Fibroblast of mammary gland (primary cell): ENCODE data around the gene TIGD2.
"Not testable (repeated sequence)": the region's sequence is repeated elsewhere in the genome, so short reads cannot be mapped to it uniquely, and the experiment has no call there.

Experiments
- DNase-seq: peaks from one replicate; pipeline ENCODE4 v3.0.0-alpha.2; 2010; ENCODE audit warnings: low read depth
- H3K4me3 ChIP-seq: 2 replicates; pipeline ENCODE4 v1.5.1; 2011; ENCODE audit warnings: low read depth, mild to moderate bottlenecking, low read length, moderate library complexity; ENCODE audit not compliant: control insufficient read depth
- TF ChIP-seq, protein P1 (sequence below): conservative IDR thresholded peaks from 2 replicates; pipeline ENCODE4 v1.5.1; 2011; ENCODE audit warnings: low read depth, low read length, inconsistent platforms; ENCODE audit not compliant: control insufficient read depth, insufficient read depth

Gene TIGD2

GRCh38 chr4:89142691-89143669 is 31.6 kb downstream of the TIGD2 start:
- no peak overlapping the region for H3K4me3 ChIP-seq
- no peak for DNase-seq
- TF ChIP-seq, protein P1, sequence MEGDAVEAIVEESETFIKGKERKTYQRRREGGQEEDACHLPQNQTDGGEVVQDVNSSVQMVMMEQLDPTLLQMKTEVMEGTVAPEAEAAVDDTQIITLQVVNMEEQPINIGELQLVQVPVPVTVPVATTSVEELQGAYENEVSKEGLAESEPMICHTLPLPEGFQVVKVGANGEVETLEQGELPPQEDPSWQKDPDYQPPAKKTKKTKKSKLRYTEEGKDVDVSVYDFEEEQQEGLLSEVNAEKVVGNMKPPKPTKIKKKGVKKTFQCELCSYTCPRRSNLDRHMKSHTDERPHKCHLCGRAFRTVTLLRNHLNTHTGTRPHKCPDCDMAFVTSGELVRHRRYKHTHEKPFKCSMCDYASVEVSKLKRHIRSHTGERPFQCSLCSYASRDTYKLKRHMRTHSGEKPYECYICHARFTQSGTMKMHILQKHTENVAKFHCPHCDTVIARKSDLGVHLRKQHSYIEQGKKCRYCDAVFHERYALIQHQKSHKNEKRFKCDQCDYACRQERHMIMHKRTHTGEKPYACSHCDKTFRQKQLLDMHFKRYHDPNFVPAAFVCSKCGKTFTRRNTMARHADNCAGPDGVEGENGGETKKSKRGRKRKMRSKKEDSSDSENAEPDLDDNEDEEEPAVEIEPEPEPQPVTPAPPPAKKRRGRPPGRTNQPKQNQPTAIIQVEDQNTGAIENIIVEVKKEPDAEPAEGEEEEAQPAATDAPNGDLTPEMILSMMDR: no peak

GRCh38 chr4:89144652-89145051 is 33.3 kb downstream of the TIGD2 start:
- not testable (repeated sequence) for H3K4me3 ChIP-seq, DNase-seq

GRCh38 chr4:89146196-89146595 is 34.9 kb downstream of the TIGD2 start:
- TF ChIP-seq, protein P1: no peak
- DNase-seq: no peak
- H3K4me3 ChIP-seq: no peak overlapping the region

DNA sequence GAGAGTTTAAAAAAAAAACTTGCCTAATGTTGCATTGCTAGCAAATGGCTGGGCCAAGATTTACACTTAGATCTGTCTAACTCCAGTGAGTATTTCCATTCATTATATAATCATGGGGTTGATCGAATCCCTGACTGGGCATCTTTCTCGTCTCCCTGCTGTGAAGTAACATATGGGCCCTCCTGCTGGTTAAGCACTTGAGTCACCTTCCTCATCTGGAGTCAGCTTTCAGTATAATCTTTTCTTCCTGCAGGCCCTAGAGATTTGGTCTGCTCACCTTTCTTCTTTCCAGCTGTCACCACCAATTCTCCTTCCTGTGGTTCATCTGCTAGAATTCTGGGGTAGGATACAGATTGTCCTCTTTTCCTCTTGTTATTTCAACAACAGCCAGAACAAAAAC is 41.6 kb downstream of the TIGD2 start:
- DNase-seq: no peak
- no peak overlapping the region for H3K4me3 ChIP-seq

DNA sequence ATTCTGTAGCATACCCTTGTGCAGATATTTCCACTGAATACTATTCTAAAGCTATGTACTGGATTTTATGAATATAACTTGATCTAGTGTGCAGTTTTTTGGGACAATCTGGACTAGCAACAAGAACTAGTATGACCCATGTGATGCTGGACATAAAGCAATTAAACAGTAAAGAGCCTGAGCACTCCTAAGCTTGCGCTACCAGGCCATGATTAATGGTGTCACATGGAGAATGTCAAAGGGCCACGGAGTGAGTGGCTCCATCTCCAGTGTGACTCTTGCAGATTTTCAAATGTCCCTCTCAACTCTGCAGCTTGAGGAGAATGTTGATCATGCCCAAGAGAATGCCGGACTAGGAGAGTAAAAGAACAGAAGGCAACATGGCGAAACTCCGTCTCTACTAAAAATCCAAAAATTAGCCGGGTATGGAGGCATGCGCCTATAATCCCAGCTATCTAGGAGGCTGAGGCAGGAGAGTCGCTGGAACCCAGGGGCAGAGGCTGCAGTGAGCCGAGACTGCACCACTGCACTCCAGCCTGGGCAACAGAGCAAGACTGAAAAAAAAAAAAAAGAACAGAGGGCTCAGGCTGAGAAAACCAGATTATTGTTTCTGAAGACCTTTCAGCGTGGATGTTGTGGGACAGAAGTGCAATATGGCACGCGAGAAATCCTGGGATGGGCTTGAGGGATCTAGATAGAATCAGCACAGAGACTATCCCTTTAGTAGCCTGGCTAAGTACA is 45.0 kb downstream of the TIGD2 start:
- TF ChIP-seq, protein P1: no peak
- no peak for DNase-seq
- H3K4me3 ChIP-seq: no peak overlapping the region

More for the DNA sequence above, 41.6 kb downstream of the TIGD2 start:
- TF ChIP-seq, protein P1: no peak

GRCh38 chr4:89157488-89158024 is 46.2 kb downstream of the TIGD2 start:
- no peak for DNase-seq
- no peak overlapping the region for H3K4me3 ChIP-seq
- TF ChIP-seq, protein P1: no peak

DNA sequence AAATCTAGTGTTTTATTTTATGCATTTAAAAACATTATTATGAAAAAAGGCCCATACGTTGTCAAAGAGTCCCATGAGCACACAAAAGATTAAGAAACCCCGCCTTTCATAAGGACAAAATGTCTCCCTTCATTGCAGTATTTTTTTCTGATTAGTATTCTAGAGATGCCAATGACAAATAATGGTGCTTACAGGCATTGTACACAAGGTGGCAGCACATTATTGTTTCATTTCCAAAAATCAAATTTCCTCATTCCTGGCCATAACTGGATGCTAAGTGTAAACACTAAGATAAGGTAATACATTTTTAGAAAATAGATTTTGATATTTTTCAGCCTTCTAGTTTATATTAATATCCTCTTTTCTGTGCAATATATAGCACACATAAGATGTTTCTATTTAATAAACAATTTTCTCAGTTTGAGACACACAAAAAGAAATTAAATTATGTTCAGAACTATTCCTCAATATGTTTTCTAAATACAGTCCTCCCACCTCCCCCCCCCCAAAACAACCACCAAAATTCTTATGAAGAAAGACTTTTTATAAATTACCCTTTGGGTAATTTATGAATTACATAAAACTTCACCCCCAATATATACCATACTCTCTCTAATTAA is 47.7 kb downstream of the TIGD2 start:
- TF ChIP-seq, protein P1: peak; percentile 71
- H3K4me3 ChIP-seq: no peak overlapping the region
- DNase-seq: peak; percentile 64
